LNCAP (cell line): ENCODE measurements around the gene FOXA3.
A peak's percentile ranks its signal among the peaks of the same experiment; 100 is the strongest.

Experiments
- TF ChIP-seq, protein P1 (sequence below): fragments of 450-650 bp; IDR thresholded peaks from 2 replicates; pipeline ENCODE4 v1.5.1; 2017; ENCODE audit warnings: mild to moderate bottlenecking

FOXA3 gene

DNA sequence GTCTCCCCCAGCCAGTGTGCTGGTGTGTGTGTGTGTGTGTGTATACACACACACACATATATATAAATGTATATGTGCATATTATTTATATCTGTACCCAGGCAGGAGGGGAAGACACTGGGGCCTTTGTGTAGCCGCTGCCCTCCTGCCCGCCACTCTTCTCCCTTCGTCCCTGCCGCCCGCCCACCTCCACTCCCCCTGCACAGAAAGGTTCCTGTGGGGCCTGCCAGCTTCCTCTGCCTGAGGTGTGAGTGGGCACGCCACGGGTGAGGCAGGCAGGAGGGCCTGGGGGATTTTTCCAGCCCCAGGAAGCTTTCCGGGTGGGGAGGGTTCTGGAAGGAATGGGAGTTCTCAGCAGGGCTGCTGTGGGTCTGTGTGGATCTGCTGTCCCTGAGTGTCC lies 14.9 kb downstream of the FOXA3 start:
- TF ChIP-seq, protein P1, sequence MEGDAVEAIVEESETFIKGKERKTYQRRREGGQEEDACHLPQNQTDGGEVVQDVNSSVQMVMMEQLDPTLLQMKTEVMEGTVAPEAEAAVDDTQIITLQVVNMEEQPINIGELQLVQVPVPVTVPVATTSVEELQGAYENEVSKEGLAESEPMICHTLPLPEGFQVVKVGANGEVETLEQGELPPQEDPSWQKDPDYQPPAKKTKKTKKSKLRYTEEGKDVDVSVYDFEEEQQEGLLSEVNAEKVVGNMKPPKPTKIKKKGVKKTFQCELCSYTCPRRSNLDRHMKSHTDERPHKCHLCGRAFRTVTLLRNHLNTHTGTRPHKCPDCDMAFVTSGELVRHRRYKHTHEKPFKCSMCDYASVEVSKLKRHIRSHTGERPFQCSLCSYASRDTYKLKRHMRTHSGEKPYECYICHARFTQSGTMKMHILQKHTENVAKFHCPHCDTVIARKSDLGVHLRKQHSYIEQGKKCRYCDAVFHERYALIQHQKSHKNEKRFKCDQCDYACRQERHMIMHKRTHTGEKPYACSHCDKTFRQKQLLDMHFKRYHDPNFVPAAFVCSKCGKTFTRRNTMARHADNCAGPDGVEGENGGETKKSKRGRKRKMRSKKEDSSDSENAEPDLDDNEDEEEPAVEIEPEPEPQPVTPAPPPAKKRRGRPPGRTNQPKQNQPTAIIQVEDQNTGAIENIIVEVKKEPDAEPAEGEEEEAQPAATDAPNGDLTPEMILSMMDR = no peak

DNA sequence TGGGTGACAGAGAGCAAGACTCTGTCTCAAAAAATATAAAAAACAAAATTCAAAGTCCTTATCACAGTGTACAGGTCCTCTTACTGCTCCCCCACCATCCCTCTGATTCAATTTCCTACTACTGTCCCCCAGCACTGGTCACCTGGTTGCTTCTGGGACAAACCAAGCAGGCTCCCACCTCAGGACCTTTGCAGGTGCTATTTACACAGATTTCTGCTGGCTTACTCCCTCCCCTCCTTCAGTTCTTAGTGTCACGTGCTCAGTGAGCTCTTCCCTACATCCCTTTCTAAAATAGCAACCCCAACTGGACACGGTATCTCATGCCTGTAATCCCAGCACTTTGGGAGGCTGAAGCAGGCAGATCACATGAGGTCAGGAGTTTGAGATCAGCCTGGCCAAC lies 15.8 kb downstream of the FOXA3 start:
- TF ChIP-seq, protein P1 = no peak

DNA sequence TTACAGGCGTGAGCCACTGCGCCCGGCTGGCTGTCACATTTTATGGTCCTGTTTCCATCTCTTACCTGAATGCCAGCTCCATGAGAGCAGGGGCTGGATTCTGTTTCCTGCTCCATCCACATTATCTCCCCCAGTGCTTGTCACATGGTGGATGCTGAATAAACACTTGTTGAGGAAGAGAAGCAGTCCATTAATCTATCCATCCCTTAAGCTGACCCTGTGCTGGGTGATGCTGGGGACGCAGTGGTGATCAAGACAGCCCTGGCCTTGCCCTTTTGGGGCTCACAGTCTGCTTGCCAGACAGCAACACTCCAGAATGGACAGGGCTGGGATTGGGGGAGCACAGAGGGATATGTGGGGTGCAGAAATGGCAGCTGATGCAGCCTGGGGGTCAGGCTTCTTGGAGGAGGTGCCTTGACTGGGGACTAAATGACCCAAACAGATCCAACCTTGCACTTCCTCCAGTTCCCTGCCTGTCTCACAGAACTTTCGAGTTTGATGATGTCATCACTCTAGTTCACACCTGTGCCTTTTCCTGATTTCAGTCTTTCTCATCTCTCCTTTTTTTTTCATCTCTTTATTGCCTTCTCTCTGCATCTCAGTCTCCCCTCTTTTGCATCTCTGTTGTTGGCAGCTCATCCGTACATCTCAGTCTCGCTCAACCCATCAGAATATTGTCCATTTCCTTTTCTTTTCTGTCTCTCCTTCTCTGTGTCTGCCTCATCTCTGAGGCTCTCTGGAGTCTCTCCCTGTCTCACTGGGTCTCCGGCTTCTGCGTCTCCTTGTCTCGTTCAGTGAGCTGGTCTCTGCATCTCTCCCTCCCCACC lies 17.2 kb downstream of the FOXA3 start:
- TF ChIP-seq, protein P1 = no peak

DNA sequence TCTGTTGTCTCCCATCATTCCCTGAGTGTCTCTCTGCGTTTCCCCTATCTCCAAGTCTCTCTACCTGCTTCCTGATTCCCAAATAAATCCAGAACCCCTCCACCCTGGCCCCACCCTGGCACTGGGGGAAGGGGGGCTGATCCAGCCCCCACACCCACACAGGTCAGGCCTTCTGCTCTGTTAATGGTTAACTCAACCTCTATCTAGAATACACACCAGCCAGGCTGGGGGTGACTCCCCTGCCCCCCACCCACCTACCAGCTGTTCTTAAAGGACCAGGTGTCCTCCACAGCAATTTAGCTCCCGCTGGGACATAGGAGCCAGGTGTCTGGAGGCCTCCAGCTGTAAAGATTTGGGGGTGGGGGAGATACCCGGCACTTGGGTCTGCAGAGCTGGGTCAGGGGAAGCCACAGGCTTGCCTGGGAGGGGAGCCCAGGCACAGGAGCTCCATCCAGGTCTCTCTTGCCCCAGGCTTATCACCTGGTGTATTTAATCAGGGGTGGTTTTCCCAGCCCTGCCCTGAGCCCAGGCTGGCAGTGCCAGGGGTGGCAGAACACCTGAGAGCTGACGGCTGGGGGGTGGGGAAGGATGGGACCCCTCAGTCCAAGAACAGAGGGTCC lies 17.9 kb downstream of the FOXA3 start:
- TF ChIP-seq, protein P1 = no peak

DNA sequence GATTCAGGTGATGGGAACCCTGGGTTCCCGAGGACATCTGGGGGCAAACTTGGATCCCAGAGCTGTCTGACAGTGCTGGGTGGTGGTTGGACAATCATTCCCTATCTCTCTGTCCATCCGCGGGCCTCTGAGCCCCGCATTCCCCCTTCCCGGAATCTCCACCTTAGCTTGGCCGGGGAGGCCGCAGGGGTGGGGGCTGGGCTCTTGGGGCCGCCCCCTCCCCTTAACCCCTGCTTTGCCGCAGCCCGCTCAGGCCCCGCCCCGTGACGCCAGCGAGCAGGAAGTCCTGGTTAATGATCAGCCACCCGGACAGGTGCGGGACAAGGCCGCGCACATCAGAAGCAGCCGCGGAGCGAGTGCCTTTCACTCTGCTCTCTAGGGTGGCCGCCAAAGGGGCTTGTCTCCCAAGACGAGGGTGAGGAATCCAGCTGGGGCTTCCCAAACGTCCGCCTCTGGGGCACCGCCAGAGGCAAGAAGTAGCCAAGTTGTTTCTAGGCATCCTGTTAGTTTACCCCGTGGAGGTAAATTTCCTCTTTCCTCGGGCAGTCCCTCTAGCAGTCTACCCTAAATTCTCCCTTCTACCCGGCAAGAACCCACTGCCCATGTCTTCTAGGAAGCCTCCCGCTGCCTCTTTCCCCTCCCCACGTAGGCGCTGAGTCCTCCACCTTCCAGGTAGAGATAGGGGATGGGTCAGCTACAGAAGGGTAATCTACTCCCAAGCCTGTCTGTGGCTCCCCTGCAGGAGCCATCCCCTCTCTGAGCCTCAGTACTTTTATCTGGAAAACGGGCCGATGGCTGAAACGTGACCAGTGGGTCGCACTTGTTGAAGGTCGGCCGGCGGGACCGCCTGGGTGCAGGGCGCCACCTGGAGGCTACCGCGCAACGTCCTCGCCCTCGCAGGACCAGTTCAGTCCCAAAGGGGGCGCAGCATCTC lies 18.8 kb downstream of the FOXA3 start:
- TF ChIP-seq, protein P1 = peak; percentile 81

DNA sequence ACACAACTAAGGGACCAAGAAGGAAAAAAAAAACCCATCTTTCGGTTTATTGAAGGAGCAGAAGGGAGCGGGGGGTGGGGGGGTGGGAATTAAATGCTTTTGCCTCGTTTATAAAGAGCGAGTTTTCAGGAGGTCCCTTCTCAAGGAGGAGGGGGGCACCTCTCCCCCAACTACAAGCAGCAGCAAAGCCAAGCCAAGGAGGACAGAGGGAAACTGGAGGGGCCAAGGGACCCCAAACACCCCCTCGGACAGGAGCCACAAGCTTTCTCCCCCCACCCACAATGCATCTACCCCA lies 19.4 kb downstream of the FOXA3 start:
- TF ChIP-seq, protein P1 = no peak

DNA sequence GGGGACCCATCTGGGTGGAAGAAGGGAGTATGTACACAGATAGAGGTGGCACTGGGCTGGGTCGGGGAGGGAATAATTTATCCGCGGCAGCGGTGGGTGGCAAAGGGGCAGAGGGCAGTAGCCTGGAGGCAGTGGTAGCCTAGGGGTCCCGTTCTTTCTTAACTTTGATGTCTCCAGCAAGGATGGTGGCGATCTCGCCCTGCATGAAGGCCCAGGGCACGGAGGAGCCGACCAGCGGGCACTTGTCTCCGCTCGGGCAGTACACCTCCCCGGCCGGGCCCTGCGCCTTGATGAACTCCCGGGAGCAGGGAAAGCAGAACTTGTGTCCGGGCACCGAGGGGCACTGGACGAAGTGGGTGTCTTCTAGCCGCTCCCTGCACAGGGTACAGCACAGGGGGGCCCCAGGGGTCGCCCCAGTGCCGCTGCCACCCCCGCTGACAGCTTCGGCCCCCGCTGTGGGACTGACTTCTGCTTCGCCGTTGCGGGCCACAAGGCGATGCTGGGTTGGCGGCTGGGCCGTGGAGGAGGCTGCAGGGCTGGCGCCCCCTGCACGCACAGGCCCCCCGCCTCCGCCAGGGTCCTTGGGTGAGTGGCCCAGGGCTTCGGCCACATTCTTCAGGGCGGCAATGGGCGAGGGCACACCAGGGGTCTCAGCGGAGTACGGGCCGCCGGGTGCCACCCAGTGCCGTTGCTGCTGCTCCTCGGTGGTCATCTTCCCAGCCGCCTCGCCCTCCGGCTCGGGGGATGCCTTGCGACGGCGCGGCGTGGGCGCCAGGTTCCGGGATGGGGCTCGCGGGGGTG lies 20.0 kb downstream of the FOXA3 start:
- TF ChIP-seq, protein P1 = no peak
